Ecto neural progenitor cell (in vitro differentiated cells): ENCODE measurements around the gene ZBTB7A.

ENCODE experiments used
- DNase-seq: peaks from one replicate; pipeline ENCODE4 v3.0.0-alpha.2; 2018; ENCODE audit warnings: low spot score

The ZBTB7A gene

GRCh38 chr19:4053423-4054324 lies 13.0 kb downstream of the ZBTB7A start:
- DNase-seq = no peak

- DNase-seq = no peak
These were observed 13.7 kb downstream of the ZBTB7A start for GRCh38 chr19:4052993-4053422.

GRCh38 chr19:4052114-4052992 lies 14.3 kb downstream of the ZBTB7A start:
- no peak for DNase-seq

GRCh38 chr19:4051175-4052101 lies 15.3 kb downstream of the ZBTB7A start:
- no peak for DNase-seq

- no peak for DNase-seq
These were observed 17.3 kb downstream of the ZBTB7A start for GRCh38 chr19:4049432-4049831.

GRCh38 chr19:4046946-4047683 lies 19.6 kb downstream of the ZBTB7A start:
- no peak for DNase-seq

GRCh38 chr19:4046362-4046691 lies 20.4 kb downstream of the ZBTB7A start:
- no peak for DNase-seq

GRCh38 chr19:4045597-4046361 lies 20.9 kb downstream of the ZBTB7A start:
- DNase-seq = no peak

- DNase-seq = no peak
These were observed 21.7 kb downstream of the ZBTB7A start for GRCh38 chr19:4044990-4045465.

- DNase-seq = no peak
These were observed 22.6 kb downstream of the ZBTB7A start for GRCh38 chr19:4043966-4044715.

- DNase-seq = no peak
These were observed 23.3 kb downstream of the ZBTB7A start for GRCh38 chr19:4043401-4043800.

- DNase-seq = no peak
These were observed 24.0 kb downstream of the ZBTB7A start for GRCh38 chr19:4042731-4043082.

GRCh38 chr19:4042064-4042730 lies 24.5 kb downstream of the ZBTB7A start:
- no peak for DNase-seq

GRCh38 chr19:4038661-4039423 lies 27.9 kb downstream of the ZBTB7A start:
- DNase-seq = no peak

GRCh38 chr19:4038057-4038456 lies 28.6 kb downstream of the ZBTB7A start:
- no peak for DNase-seq

- DNase-seq = no peak
These were observed 29.3 kb downstream of the ZBTB7A start for GRCh38 chr19:4037301-4037949.

GRCh38 chr19:4036576-4037300 lies 30.0 kb downstream of the ZBTB7A start:
- DNase-seq = no peak
